HepG2 (cell line): ENCODE measurements around the gene CAPZA2. TPM values are rescaled to one million over a fixed set of nuclear protein-coding genes. Genes with fewer than 3 reads are reported as not detected.

Source experiments
- ATM ChIP-seq: fragments of 450-650 bp; IDR thresholded peaks from 2 replicates; pipeline ENCODE4 v1.7.1; 2017; ENCODE audit warnings: mild to moderate bottlenecking, borderline replicate concordance
- CCAR2 ChIP-seq: fragments of 200-400 bp; formaldehyde crosslinking; optimal IDR thresholded peaks from 2 replicates; pipeline ENCODE3; 2018; ENCODE audit warnings: low read depth, mild to moderate bottlenecking, low read length, moderate library complexity
- ERF ChIP-seq: IDR thresholded peaks from 2 replicates; pipeline ENCODE4 v1.6.1; 2018; ENCODE audit warnings: missing biosample characterization, missing genetic modification reagents
- FOXK2 ChIP-seq: fragments of 450-650 bp; IDR thresholded peaks from 2 replicates; pipeline ENCODE4 v1.6.1; 2016
- LBX2 ChIP-seq: sonication (generic); formaldehyde crosslinking; IDR thresholded peaks from 2 replicates; pipeline ENCODE4 v1.5.0; 2020; ENCODE audit warnings: missing genetic modification reagents, mild to moderate bottlenecking, borderline replicate concordance
- MED13 ChIP-seq: sonication (generic); formaldehyde crosslinking; IDR thresholded peaks from 2 replicates; pipeline ENCODE4 v1.5.0; 2020; ENCODE audit warnings: missing genetic modification reagents
- MIER2 ChIP-seq: IDR thresholded peaks from 2 replicates; pipeline ENCODE4 v1.6.1; 2016; ENCODE audit warnings: missing biosample characterization, missing genetic modification reagents
- NR1H2 ChIP-seq: sonication (generic); formaldehyde crosslinking; IDR thresholded peaks from 2 replicates; pipeline ENCODE4 v1.8.1; 2022; ENCODE audit warnings: low read depth, missing genetic modification reagents, borderline replicate concordance
- SAFB2 ChIP-seq: sonication (generic); formaldehyde crosslinking; IDR thresholded peaks from 2 replicates; pipeline ENCODE4 v1.5.1; 2020; ENCODE audit warnings: missing genetic modification reagents, low read depth, mild to moderate bottlenecking, borderline replicate concordance
- SIX4 ChIP-seq: sonication (generic); formaldehyde crosslinking; IDR thresholded peaks from 2 replicates; pipeline ENCODE4 v1.4.0; 2020; ENCODE audit warnings: missing genetic modification reagents
- SRSF9 ChIP-seq: fragments of 200-400 bp; formaldehyde crosslinking; IDR thresholded peaks from 2 replicates; pipeline ENCODE4 v1.6.1; 2018; ENCODE audit warnings: borderline replicate concordance, mild to moderate bottlenecking, low read depth, low read length; ENCODE audit not compliant: insufficient read depth, poor library complexity, severe bottlenecking
- YY1 ChIP-seq: IDR thresholded peaks from 2 replicates; pipeline ENCODE4 v1.6.1; 2011; ENCODE audit warnings: low read length, low read depth, moderate library complexity, mild to moderate bottlenecking; ENCODE audit not compliant: insufficient read depth, insufficient replicate concordance
- ZFP1 ChIP-seq: IDR thresholded peaks from 2 replicates; pipeline ENCODE4 v1.6.1; 2016
- ZFP62 ChIP-seq: sonication (generic); formaldehyde crosslinking; IDR thresholded peaks from 2 replicates; pipeline ENCODE4 v1.4.0; 2020; ENCODE audit warnings: missing genetic modification reagents
- ZNF160 ChIP-seq: sonication (generic); formaldehyde crosslinking; IDR thresholded peaks from 2 replicates; pipeline ENCODE4 v1.8.0; 2022; ENCODE audit warnings: mild to moderate bottlenecking, inconsistent platforms, missing genetic modification reagents
- ZNF703 ChIP-seq: sonication (generic); formaldehyde crosslinking; IDR thresholded peaks from 2 replicates; pipeline ENCODE4 v1.5.1; 2020; ENCODE audit warnings: missing genetic modification reagents, mild to moderate bottlenecking, moderate library complexity, borderline replicate concordance
- ZSCAN25 ChIP-seq: sonication (generic); formaldehyde crosslinking; IDR thresholded peaks from 2 replicates; pipeline ENCODE4 v1.8.0; 2022; ENCODE audit warnings: mild to moderate bottlenecking, missing genetic modification reagents
- polyA plus RNA-seq, 8 experiments: library from polyadenylated mRNA; depleted of rRNA in 3 of 8; stranded (reverse) in 7 of 8; unstranded in 1 of 8; fragments of >200 nt; fragmentation: Illumina TruSeq in 4 of 8; extraction: Trizol in 4 of 8; gene quantifications; 2 replicates each; pipeline versions ENCODE4 v1.2.1 to v1.2.3, GENCODE V29; 2011 to 2016; ENCODE audit warnings: low read depth in 4 of 8, missing spikeins in 1 of 8, mixed read lengths in 1 of 8; ENCODE audit not compliant: insufficient read depth in 1 of 8
- total RNA-seq, 5 experiments: library from RNA; depleted of rRNA; stranded (reverse); fragments of >200 nt; fragmentation: Illumina TruSeq; extraction: Trizol; gene quantifications; 2 replicates each; pipeline ENCODE4 v1.2.3, GENCODE V29; 2016; ENCODE audit warnings: low read depth in 1 of 5
- TF ChIP-seq, protein P1 (sequence below): sonication (generic); formaldehyde crosslinking; IDR thresholded peaks from 2 replicates; pipeline ENCODE4; 2020; ENCODE audit warnings: missing genetic modification reagents, mild to moderate bottlenecking, borderline replicate concordance
- TF ChIP-seq, protein P2 (sequence below): sonication (generic); formaldehyde crosslinking; IDR thresholded peaks from 2 replicates; pipeline ENCODE4 v1.4.0; 2020; ENCODE audit warnings: missing genetic modification reagents

Gene CAPZA2
- total and polyA plus RNA-seq, 2 of the 13 experiments (the other 11 are each of a cell fraction or from before 2014, with no cell fraction given): 38.4 to 199 TPM

DNA sequence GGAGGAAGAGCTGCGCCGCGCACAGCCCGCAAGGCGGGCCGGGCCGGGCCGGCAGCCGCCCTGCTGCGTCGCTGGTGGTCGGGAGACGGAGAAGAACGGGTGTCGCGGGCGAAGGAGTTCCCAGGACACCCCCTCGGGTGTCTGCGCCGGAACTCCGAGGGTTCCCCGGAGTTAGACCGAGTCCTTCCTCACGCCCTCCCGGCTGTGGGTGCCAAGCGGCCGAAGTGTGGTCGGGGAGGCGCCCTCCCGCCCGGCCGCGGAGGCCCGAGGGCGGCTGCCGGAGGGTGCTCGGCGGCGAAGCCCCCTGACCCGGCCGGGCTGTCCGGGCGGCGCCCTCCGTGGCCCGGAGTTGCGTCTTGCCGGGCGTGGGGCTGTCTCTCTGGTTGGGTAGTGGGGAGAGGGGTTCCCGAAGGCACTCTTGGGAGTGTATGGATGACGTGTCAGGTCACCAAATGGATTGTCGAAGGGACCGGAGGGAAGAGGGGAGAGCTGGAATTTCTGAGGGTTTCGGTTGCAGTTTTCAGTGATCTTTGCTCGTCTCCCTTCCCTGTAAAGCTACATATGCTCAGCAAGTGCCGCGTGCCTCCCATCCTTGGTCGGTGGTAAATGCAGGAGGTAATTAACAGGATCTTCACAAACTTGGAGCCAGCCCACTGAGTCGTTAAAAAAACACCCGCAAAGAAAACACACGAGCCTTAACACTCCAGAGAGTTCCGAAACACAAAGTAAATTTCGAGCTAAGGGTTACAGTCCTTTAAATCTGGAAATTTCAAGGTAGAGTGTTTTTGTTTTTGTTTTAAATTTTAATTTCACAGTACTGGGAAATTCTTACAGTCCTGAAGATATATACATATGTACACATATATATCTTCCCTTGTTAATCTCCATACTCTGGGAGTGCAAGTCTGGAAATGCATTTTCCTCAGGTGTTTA is 91.8 kb downstream of the CAPZA2 start (continued):
- TF ChIP-seq LBX2 (CRISPR knock-in tag) (no peak; the same call in 1 of the 2 replicates), ZNF703 (no peak), ZSCAN25 (CRISPR knock-in tag) (peak; percentile 69; the same call in 1 of the 2 replicates), SIX4 (no peak), MED13 (CRISPR knock-in tag) (no peak), ZFP62 (CRISPR knock-in tag) (no peak), SAFB2 (no peak), NR1H2 (CRISPR knock-in tag) (no peak), ATM (no peak), ERF (CRISPR knock-in tag) (peak; percentile 31; the same call in 1 of the 2 replicates), MIER2 (CRISPR knock-in tag) (no peak), FOXK2 (no peak), SRSF9 (no peak), ZNF160 (0 out of 2 replicates have a peak, but pooled peaks have one; percentile 17), YY1 (peak; percentile 17), ZFP1 (no peak), CCAR2 (no peak)
- TF ChIP-seq, protein P1, sequence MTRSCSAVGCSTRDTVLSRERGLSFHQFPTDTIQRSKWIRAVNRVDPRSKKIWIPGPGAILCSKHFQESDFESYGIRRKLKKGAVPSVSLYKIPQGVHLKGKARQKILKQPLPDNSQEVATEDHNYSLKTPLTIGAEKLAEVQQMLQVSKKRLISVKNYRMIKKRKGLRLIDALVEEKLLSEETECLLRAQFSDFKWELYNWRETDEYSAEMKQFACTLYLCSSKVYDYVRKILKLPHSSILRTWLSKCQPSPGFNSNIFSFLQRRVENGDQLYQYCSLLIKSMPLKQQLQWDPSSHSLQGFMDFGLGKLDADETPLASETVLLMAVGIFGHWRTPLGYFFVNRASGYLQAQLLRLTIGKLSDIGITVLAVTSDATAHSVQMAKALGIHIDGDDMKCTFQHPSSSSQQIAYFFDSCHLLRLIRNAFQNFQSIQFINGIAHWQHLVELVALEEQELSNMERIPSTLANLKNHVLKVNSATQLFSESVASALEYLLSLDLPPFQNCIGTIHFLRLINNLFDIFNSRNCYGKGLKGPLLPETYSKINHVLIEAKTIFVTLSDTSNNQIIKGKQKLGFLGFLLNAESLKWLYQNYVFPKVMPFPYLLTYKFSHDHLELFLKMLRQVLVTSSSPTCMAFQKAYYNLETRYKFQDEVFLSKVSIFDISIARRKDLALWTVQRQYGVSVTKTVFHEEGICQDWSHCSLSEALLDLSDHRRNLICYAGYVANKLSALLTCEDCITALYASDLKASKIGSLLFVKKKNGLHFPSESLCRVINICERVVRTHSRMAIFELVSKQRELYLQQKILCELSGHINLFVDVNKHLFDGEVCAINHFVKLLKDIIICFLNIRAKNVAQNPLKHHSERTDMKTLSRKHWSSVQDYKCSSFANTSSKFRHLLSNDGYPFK (CRISPR knock-in tag): no peak
- TF ChIP-seq, protein P2, sequence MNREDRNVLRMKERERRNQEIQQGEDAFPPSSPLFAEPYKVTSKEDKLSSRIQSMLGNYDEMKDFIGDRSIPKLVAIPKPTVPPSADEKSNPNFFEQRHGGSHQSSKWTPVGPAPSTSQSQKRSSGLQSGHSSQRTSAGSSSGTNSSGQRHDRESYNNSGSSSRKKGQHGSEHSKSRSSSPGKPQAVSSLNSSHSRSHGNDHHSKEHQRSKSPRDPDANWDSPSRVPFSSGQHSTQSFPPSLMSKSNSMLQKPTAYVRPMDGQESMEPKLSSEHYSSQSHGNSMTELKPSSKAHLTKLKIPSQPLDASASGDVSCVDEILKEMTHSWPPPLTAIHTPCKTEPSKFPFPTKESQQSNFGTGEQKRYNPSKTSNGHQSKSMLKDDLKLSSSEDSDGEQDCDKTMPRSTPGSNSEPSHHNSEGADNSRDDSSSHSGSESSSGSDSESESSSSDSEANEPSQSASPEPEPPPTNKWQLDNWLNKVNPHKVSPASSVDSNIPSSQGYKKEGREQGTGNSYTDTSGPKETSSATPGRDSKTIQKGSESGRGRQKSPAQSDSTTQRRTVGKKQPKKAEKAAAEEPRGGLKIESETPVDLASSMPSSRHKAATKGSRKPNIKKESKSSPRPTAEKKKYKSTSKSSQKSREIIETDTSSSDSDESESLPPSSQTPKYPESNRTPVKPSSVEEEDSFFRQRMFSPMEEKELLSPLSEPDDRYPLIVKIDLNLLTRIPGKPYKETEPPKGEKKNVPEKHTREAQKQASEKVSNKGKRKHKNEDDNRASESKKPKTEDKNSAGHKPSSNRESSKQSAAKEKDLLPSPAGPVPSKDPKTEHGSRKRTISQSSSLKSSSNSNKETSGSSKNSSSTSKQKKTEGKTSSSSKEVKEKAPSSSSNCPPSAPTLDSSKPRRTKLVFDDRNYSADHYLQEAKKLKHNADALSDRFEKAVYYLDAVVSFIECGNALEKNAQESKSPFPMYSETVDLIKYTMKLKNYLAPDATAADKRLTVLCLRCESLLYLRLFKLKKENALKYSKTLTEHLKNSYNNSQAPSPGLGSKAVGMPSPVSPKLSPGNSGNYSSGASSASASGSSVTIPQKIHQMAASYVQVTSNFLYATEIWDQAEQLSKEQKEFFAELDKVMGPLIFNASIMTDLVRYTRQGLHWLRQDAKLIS (CRISPR knock-in tag): no peak
